CD4-positive, alpha-beta T cell treated with Interleukin-17A for 4 hours (primary cell): ENCODE data around the gene ATXN7L1.
A peak's percentile ranks its signal among the peaks of the same experiment; 100 is the strongest.

Source experiments
- DNase-seq: peaks from one replicate; pipeline ENCODE4 v3.0.0-alpha.2; 2020; ENCODE audit warnings: mixed read lengths

ATXN7L1 gene

DNA sequence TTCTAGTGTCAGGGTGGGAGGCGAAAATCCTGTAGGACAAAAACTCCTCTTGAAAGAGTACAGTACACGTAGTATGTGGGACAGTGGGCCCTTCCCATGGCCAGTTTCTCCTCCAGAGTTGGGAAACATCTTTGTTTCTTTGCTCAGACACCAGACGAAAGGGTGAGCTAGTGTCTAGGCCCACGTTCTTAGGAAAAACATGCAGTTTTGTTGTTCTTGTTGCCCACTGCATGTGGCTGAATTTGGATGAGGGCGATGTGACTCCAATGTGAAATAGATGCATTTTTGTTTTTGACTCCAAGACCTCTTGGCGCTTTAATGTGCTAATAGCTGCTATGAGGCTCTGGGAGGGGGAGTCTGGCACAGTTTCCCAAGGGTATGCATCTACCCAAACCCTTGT lies 100.8 kb downstream of the ATXN7L1 start:
- no peak for DNase-seq

DNA sequence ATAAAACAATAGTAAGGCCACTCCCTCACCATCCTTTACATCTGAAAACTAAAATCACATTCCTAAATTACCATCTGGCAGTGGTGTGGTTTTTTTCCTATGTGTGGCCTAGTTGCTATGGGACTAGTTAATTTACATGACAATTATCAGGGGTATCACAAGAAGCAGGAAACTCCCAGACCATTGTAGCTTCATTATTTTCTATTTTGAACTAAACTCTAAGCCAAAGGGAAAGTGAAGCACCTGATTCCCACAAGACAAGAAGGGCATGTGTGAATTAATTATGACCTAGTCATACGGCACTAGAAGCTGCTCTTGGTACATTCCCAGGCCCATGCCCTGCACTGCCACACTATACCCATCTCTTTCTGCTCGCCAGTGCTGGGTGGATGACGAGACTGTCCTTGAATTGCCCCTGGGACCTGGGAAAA lies 103.4 kb downstream of the ATXN7L1 start:
- DNase-seq, result no peak

DNA sequence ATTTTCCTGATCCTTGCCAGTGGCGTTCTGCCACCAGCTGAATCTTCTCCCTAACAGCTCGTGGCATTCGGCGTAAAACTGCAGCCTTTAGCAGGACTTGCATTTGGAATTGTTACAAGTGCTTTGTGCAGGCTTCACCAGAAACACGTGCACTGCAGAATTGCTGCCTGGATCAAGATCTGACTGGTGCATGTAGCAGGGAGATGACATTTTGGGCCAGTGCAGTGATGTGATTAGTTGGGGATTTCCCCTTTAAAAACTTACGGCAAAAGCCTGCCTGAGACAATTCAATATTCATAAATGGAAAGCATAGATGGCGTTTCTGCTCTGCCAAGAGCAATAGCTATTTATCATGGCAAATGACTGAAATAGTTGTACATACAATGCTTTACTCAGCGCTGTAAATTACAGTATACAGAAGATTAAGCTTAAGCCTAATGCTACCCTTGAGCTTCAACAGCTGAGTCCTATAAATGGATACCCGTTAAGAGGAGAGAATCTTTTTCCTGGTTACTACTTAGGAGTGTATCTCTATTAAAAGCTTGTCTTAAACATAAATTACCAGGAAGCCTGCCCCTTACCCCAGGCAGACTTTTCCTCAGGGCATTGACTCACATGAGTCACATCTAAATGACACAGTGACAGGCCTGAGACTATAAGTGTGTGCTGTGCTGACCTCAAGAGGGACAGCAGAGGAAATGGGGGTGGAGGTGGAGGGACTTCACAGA lies 106.3 kb downstream of the ATXN7L1 start:
- DNase-seq, result no peak

DNA sequence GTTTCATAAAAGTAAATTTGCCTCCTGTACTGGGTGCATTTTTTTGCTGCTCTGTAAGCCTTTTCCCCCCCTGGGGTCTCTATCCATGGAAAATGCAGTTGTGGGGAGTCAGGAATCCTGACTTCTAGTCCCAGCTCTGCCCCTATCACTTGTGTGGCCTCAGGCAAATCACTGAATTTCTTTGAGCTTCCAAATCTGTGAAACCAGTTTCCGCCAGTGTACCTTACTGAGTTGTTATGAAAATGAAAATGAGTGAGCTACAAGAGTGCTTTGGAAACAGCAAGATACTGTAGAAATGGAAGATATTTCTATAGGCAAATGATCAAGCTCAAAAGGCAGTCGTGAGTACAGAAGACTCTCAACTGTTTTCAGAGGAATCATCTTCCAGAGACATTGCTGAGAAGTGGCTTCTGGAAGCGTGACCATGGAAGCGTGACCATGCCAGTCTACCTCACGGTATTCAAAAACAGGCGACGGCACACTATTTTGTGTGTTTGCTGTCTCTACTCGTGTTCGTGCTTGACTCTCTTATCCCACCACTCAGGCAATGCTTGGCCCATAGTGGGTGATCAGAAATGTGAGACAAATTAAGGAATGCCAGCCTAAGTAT lies 107.4 kb downstream of the ATXN7L1 start:
- no peak for DNase-seq

DNA sequence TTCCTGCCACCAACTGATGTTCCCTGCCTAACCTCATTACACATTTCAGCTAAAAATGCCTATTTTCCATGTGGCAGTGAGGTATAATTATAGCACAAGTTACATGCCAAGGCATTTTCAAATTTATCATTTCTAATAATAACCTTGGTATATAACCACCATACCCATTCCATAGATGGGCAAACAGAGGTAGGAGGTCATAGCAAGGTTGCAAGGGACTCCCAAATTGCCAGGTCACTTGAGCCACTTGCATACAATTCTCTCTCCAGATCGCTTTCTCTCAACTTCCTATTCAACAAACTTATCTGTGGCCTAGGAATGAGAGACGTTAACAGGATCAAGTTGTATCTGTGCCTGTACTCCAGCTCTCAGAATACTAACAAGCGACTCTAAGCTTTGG lies 108.3 kb downstream of the ATXN7L1 start:
- no peak for DNase-seq

DNA sequence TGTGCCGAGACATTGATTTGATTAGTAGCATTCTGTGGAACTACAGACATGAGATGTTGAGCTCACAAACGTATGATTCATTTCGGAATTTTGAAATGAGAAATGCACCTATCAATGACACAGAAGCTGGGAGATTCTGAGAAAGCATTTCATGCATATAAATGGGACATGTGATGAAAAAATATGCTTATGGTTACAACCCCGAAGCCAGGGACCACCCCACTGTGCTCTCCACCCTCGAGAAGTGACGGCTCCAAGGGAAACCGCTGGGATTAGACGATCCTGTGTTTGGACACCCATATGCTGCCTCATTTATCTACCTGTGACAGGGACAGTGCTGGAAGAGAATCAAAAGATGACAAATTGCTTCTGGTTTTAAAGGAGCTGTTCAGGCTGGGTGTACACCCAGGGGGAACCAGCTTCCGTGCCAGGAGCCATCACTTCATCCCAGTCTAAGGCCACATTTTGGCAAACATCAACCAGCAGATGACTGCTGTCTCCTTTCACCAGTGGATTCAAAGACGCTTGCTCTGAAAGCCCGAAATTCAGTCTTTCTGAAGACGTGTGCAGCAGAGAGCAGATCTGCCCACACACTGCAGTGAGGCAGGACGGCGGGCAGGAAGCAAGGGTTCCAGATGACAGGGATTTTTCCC lies 109.9 kb downstream of the ATXN7L1 start:
- DNase-seq, result no peak

DNA sequence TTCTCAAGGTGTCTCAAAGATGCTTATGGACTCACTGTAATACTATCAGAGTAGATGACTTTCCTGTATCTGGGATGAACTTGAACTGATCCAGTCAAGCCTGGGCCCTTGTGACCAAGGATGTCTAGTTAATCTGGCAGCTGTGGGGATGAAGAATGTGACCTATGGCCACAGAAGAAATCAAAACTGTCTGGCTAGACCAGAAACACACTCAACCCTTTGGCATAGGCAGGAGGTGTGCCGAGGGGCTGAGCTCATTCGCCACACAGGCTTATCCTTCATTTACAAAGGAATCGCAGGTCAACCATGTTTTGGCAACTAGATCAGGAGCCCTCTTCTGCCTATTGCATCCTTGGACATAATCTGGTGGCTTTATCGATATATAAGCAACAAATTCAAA lies 110.6 kb downstream of the ATXN7L1 start:
- no peak for DNase-seq

DNA sequence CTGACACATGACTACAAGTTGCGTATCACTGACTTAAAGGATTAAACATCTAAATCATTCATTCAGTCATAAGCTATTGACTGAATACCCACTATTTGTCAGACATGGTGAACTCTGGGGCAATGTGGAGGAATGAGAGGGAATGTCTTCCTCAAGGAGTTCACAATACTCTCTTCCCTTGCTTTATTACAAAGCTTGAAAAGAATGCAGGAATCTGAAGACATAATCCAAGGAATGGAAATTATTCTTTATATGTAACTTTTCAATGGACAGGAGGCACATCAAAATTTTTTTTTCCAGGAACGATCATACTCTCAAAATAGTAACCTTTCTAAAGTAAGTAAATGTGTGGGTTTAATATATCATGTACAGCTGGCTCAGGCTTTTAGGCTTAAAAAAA lies 111.9 kb downstream of the ATXN7L1 start:
- DNase-seq, result no peak

DNA sequence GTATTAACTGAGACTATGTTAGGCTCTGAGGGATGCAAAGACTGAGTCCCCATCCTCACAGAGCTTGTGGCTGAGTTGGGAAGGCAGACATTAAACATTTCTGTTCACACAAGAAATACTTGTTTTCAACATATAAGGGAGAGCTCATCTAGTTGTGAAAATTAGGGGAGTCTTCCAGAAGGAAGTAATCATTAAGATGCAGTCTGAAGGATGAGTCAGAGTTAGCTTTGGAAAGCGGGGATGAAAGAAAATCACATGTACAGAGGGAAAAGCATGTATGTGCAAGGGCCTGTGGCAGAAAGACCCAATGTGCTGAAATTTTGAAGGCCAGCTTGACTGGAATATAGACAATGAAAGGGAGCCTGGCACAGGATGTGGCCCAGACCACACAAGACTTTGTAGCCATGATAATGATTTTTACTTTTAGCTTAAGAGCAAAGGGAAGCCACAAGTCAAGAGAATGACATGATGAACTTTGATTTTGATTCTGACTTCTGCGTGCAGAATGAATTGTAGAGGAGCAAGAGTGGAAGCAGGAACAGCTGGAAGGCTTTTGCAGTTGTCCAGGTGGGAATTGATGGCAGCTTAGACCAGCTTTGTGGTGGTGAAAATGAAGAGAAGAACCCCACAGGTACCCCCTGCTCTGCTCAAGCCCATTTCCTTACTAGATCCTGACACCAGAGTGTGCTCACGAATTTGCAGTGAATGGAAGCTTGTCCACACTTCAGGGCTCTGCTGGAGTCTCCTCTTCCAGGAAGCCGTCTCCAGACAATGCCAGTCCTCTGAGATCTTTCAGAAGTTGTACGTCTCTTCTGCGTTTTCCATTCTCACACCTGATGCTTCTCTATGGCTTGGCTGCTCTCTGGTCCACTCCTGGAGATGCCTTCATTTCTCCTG lies 115.6 kb downstream of the ATXN7L1 start:
- DNase-seq, result peak; percentile 39

DNA sequence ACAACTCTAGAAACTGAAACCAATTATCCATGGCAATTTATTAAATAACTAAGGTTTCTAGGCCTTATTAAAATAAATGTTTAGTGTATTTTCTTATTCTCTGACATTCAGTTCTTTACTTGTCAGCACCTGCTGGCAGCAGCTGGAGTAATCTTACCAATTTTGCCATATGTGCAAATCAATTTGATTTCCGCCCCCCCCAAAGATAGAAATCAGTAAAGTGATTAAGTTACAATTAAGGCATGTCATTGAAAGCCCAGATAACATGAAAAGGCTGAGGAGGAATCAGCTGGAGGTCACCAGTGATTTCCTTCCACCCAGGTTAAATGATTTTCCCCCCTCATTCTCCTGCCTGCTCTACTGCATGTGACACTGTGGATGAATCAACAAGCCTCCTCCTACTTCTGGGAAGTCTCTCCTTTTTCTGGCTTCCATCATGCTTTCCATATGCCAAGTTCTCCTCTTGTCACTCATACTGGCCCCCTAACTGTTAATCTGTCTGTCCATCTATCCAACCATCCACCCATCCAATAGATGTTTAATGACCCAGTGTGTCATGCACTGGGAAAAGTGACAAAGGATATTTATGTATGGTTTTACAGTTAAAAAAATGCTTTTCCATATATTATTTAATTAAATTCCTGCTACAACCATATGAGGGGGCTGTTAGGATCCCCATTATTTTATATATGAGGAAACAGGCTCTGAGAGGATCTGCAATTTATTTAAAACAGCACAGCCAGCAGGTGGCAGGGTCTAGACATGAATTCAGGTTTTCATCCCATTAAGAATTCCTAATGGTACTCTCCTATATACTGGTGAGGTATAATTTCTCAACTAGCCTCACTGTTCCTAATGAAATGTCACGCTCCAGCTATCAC lies 116.5 kb downstream of the ATXN7L1 start:
- peak; percentile 57 for DNase-seq

DNA sequence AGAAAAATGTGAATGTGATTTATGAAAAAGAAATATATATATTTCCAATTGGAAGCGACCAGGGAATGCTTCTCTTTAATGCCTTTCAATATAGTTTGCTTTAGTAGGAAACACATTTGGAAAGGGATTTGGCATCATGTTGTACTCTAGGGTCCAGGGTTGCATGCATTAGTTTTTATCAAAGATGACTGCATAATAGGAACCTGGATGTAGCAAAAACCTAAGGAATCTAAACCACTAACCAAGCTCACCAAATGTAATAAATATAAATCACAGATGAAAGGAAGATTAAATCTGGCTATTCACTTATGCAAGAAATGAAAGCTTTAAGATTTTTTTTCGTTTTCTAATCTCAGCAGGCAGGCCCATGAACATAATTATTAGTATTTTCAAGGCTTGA lies 120.0 kb downstream of the ATXN7L1 start:
- DNase-seq, result no peak

DNA sequence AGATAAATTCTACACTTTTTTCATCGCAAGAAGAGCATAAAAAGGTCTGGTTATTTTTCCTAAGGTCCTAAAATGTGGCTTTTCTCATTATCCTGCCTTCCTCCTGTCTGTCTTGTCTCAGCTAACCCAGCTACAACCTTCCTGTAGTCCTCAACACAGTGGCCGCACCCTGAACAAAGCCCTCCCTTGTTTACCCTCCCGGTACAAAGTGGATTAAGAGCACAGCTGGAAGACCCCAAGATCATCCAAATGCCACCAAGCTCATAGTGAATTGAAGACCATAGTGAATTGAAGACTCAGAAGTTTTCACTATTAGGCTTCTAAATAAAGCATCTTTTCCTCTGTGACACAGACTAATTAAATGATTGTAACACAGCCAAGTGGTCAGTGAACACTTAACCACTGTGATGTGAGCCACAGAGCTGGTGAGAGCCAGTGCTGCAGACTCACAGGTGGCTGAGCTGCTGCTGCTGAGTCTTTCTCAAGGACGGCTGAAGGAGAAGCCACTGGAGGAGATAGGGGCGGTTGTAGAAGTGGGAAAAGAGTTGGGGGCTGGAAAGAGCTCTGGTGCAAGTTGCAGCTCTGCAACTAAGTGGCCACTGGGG lies 123.6 kb downstream of the ATXN7L1 start:
- no peak for DNase-seq

DNA sequence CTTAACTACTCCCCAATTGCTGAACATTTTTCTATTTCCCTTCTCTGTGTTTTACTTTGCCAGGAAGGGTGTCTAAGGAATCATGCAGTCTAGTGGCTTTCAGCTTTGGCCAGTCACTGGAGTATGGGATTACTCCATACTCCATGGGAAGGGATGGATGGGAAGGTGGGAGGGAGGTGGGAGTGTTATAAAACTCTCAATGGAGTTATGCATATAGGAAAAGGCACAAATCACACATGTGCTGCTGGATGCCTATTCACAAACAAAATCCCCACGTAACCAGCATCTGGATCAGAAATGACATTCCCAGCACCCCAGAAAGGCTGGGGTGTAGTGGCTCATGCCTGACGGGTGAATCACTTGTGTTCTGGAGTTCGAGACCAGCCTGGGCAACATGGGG lies 125.3 kb downstream of the ATXN7L1 start:
- no peak for DNase-seq

DNA sequence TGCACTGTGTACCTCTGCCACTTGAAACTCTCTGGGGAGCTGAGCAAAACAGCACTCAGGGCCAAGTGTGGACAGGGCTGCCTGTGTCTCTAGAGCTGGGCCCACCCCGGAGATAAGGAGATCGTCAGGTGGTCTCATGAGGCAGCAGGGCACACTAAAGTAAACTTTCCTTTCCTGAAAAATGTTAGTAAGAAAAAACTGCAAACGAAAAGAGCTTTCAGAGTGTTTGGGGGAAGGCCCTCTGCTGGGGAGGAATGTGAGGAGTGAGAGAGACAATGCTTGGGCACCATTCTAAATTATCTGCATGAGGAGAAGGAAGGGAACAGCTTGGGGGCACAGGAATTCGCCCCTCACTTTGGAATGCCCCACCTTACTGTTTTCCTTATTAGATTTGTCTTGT lies 127.7 kb downstream of the ATXN7L1 start:
- no peak for DNase-seq

DNA sequence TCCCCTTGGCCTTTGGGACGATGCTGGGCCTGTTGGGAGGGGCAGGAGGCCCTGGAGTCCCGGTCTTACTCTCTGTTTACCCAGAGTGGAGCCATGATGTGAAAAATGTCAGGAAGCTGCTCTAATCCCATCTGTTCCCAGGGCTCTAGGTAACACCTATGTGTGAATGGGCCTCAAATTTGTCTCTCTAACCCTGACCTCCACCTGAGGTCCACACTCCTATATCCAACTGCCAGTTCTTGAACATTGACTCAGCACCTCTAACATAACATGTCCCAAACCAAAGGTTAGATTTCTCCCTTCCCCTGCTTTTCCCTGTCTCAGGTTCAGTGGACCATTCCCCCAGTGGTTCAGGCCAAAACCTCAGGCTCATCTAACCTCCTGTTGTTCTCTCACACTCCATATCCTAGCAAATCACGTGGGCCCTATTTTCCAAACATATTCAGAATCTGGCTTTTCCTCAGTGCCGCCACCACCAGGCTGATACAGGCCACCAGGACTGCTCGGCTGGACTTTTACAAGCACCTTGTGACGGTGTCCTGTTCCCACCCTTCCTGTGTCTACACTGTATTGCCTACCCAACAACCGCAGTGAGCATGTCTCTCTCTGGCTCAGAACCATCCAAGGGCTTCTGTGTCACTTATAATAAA lies 130.6 kb downstream of the ATXN7L1 start:
- no peak for DNase-seq

DNA sequence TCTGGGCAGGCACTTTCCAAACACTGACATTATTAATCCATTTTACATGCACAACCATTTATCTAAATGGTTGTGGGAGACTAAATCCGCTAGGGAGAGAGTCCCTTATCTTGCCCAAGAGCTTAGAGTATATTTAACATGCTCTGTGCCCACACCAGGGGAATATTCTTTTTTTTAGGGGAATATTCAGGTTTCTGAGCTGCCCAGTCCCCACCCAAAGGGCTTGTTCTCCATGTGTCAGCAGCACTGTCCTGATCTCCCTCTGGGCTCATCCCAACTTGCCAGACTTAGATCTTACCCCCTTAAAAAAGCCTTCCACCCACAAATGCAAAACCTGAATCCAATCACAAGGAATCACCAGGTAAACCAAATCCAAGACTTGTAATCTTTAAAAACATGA lies 132.1 kb downstream of the ATXN7L1 start:
- no peak for DNase-seq

DNA sequence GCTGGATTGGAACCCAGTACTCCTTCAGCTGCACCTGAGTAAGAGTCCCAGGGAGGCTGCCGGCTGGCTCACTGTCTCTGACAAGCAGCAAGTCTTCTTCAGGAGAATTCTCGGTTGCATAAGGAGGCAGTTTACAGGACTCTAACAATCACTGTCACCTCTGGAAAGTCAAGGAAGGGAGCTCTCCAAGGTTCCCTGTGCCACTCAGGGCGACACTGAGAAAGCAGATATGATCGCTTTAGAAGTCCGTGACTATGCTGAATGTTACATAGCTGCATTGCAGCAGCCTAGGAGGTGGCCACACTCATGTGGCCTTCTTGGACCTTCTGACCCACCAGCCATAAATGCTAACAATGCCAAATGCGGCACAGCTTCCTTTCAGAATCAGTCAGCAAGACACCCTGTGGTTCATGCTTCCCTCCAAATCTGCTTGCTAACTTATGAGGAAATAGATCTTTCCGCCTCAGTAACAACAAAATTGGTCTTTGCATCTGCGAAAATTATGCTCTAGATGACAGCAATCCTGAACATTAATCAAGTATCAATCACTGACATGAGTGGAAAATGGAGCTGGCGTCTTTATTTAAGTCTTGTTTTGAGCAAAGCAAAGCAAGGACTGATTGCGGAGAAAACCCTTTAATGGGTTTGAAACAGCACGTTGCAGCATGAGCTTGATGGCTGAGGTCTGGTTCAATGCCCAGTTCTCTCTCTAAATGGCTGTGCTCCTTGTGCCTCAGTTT lies 132.9 kb downstream of the ATXN7L1 start:
- no peak for DNase-seq

DNA sequence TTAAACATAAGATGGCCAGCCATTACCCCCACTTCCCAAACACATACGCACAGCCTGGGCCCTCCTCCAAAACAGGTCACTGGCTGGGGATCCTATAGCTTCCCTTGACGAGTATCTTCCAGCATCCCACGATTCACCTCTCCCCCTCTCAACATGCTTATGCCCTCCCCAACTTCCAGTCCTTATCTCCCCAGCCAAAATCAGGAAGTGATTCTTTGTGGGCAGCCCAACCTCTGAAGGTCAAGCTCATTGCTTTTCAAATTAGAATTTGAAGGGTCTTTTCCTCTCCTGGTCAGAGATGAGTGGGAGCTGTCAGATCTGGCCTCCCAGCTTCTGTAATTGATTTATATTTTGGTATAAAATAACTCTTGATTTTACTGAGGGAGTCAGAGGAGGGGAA lies 133.6 kb downstream of the ATXN7L1 start:
- no peak for DNase-seq

DNA sequence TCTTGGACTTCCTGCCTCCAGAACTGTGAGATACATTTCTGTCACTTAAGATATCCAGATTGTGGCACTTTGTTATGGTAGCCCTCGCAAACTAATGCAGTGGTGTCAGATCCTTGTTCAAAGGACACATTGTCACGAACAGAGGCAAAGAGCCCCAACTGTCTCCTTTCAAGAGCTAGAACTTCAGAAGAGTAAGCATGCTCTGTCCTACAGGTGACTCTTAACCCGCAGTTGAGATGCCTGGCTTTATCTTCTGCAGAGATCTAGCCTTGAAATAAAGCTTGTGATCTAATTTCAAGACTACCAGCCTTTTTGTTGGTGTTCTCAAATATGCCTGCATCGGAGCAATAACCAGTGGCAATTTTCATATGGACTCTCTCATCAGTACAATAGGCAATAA lies 134.4 kb downstream of the ATXN7L1 start:
- DNase-seq, result no peak

DNA sequence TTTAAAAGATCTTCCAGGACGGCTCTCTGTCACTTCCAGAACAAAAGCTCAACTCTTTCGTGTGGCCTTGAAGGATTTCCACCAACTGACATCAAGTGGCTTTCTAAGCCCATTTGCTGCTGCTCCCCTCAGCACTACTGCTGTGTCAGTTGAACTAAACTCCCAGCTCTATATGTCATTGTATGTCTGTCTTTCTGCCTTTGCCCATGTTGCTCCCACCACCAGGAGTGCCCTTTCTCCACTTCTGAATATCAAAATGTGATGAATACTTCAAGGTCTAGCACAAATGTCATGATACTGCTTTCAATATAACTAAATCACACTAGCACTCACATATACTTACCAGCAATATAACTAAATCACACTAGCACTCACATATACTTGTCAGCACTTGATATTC lies 138.3 kb downstream of the ATXN7L1 start:
- no peak for DNase-seq

DNA sequence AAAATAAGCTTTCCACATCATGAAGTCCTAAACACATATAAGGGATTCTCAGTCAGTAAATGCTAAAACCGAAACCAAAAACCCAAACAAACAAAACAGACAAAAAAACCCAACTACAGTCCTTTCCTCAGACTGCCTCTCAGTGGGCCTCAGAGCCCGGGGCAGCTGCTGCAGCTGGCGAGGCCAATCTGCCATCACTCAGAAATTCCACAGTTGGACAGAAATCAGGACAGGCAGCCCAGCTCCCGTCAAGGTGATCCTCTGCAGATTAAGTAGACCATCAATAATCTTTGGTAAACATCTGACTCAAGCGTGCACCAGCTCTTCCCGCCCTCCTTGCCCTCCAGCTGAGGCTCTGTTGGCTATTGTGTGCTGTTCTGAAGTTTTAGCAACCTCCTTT lies 142.2 kb downstream of the ATXN7L1 start:
- DNase-seq, result no peak
